HG02852 (cell line): ENCODE measurements around the gene TENM4.
"Not testable (repeated sequence)": the region's sequence is repeated elsewhere in the genome, so short reads cannot be mapped to it uniquely, and the experiment has no call there.

ENCODE experiments used
- ATAC-seq: cut with Tn5 transposase; IDR thresholded peaks from one replicate; pipeline ENCODE4 v1.9.1; 2021; ENCODE audit warnings: mild to moderate bottlenecking, moderate library complexity; ENCODE audit not compliant: unreplicated experiment

TENM4 gene

DNA sequence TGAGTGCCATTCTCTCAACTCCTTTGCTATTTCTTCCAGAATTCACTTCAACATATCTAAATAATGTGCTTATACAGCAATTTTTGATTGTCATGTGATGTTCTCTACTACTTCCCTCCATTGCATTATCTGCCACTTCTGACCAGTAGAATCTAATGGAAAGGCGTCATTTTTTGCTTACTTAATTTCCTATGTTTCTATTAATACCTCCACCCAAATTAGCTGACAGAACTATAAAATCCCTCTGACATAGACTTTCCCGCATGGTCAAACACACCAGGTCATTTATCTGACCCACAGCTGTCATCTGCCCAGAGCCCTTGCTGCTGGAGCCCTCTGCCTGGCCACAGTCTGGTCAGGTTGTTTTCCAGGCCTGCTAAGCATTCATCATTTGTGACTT is 607.6 kb downstream of the TENM4 start:
- no peak for ATAC-seq

GRCh38 chr11:78832226-78832947 is 608.4 kb downstream of the TENM4 start:
- ATAC-seq = no peak

GRCh38 chr11:78831571-78831970 is 609.3 kb downstream of the TENM4 start:
- no peak for ATAC-seq

GRCh38 chr11:78830277-78830819 is 610.5 kb downstream of the TENM4 start:
- ATAC-seq = no peak

GRCh38 chr11:78829146-78829545 is 611.7 kb downstream of the TENM4 start:
- no peak for ATAC-seq

DNA sequence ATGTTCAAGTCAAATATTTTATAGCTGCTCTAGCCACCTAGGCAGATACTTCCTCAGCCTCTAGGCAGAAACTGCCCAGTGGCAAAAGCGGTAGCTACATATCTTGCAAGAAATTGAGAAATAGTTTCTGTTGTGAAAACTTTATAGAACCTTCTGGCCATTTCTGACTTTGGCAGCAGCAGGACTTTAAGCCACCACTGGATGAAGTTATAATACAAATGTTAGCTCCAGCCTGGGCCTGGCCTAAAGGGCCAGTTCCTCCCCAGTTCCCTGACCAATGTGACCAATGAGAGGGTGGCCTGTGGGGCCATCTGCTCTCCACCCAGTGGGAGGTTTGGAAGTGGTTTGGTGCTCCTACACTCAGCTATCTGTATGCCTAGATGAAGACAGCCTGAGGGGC is 612.2 kb downstream of the TENM4 start:
- no peak for ATAC-seq

DNA sequence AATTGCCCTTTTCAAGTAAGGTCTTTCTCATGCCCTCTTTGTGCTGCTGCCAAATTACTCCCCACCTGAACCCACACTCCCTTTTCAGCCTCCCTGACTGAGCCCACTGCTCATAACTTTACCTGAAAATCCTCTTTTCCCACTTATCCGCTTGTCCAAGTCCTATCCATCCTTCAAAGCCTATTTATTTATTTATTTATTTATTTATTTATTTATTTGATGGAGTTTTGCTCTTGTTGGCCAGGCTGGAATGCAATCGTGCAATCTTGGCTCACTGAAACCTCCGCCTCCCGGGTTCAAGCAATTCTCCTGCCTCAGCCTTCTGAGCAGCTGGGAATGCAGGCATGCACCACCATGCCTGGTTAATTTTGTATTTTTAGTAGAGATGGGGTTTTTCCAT is 613.5 kb downstream of the TENM4 start:
- ATAC-seq = not testable (repeated sequence)

GRCh38 chr11:78825591-78826020 is 615.2 kb downstream of the TENM4 start:
- ATAC-seq = no peak

DNA sequence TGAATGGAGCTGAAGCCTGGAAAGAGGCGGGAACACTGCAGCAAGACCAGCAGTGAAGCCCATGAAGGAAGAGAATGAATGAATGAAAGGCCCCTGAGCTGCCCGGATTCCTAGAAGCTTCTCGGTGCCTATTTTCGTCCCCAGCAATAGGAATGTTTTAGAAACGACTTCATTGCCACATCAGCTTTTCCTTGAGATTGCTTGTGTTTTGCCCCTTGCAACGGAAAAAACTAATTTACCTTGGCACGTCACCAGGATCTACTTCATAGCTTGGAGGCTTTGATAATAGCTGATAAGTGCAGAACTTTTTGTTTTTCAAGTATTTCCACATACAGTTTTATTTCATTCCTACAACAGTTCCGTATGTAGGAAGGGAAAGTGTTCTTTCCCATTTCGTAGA is 617.2 kb downstream of the TENM4 start:
- no peak for ATAC-seq

DNA sequence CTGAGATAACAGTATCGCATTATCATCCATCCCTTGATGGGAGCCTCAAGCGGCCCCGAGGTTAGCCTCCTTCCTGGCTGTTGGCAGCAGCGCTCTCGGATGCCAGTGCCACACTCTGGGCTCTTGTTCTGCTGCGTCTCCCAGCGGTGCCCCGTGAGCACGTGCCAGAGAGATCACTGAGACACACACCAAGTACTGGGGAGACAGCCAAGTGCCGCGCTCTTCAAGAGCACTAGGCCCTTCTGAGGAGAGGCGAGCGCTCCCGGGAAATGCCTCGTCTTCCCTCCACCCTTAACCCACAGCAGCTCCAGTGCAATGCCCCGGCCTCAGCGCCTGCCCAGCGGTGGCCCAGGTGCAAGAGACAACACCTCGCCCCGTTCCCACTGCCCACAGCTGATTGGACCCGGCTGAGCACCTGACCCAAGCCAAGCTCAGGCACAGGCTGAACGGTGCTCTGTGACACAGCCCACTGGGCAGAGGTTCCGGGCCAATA is 617.9 kb downstream of the TENM4 start:
- ATAC-seq = no peak

DNA sequence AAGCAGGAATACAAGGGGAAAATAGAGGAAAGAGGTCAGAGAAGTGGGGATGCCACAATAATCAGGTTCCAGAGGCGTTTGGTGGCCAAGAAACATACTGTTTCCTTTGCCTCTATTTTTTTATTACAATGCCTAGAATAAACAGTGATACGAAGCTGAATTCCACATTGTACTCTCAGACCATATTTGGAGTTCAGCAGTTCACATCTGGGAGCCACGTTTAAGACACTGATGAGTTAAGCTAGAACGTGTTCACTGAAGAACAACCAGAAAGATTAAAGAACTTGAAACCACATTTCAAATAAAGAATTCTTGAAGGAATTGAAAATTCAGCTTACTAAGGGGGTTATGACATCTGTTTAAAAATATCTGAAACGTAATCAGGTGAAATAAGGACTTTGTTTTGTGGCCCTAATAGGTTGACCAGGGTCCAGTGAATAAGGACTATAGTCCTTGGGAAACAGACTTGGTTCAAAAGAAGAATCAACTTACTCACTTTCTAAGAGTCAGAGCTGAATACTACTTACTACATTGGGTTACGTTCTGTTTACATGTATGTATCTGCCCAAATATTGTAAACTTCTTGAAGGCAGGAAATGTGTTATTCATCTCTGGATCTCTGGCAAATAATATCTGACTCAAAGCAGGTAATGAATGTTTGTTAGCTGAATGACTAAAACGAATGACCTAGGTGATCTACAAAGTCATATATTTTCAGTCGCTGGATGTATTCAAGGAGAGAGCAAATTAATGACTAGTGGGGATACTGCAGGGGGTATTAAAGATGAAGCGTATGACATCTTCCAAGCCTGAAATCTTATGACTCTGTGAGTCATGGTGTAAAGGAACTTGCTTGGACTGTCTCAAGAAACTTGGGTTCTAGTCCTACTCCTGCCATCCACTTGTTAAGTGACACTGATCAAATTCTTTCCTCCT is 619.2 kb downstream of the TENM4 start:
- no peak for ATAC-seq

- ATAC-seq = no peak
These were observed 620.1 kb downstream of the TENM4 start for GRCh38 chr11:78820741-78821140.

DNA sequence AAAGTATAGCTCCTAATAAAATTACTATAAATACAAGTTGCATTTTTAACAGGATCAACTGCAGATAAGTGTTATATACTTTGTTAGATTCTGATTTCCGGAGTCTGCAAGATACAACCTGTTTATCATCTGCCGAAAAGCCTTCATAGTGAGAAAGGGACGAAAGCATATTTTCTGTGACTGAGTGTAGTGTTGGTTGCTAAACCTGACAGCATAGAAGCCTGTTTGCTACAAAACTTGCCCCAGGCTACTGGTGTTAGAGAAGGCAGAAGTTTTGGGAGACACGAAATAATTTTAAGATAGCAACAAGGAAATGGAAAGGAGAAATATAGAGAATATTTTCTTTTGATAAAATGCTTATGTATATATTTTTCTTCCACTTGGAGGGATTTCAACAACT is 622.6 kb downstream of the TENM4 start:
- ATAC-seq = no peak

DNA sequence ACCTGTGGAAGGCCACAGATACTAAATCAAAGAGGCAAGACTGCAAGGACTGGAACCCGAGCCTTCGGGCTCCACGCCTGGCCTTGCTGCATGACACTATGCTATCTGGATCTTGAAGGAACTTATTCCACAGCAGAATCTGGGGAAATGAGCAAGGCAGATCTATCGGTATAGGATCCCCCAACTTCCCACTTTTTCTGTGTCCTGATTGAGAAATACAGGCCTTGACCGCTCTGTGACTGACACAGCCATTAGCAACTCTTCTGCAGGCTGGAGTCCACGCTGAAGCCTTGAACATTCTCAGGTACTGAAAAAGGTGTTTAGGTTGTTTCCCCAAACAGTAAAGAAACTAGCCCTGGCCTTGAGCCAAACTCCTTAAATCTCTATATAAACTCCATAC is 625.0 kb downstream of the TENM4 start:
- no peak for ATAC-seq

DNA sequence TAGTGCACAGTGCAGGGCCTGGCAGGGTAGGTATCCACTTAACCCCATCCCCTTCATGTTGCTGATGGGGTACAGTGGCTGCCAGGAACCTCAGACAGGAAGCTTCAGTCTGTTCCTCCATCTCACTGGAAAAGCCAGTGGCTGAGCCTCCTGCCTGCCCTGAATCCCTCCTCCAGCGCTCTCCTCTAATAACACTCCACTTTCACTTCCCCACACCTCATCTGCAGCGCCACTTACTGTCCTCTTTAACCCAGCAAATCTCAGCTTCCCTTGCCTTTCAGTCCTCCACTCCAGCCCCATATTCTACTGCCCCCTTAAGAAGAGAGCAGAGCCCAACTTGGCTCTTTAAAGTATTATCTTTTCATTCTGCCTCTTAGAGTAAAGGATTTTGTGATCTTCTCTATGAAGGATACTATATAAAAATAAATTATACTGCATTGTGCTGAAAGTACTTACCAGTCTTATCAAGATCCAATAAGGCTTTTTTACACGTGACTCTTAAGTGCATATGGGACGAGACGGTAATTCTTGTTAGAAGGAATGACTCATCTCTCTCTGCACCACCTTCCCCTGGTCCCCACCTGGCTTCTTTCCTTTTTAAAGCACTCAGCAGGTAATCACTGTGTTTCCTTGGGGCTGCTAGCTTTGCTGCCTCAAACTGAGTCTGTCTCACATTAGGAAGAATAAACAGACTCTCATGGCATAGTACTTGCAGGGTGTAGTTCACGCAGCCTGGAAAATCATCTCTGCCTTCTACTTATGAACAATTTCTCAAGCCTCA is 628.1 kb downstream of the TENM4 start:
- ATAC-seq = no peak

GRCh38 chr11:78810559-78811009 is 630.2 kb downstream of the TENM4 start:
- ATAC-seq = no peak

- ATAC-seq = no peak
These were observed 630.8 kb downstream of the TENM4 start for GRCh38 chr11:78809931-78810541.

DNA sequence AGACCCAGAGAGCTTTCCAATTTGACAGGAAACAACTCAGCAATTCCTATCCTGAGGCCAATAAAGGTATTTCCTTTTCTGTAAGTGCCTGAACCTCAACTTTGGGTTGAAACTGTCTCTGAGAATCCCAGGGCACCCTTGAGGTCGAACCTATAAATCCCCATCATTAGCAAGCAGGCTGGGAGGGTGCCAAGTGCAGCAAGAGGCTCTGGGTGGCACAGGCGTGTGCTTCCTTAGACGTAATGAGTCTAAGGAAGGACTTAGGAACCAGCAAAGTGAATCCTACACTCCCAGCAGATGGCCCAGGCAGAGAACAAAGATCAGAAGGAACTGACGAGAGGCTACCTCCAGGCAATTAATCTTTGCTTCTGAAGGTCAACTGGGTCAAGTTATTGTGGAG is 631.9 kb downstream of the TENM4 start:
- ATAC-seq = no peak

DNA sequence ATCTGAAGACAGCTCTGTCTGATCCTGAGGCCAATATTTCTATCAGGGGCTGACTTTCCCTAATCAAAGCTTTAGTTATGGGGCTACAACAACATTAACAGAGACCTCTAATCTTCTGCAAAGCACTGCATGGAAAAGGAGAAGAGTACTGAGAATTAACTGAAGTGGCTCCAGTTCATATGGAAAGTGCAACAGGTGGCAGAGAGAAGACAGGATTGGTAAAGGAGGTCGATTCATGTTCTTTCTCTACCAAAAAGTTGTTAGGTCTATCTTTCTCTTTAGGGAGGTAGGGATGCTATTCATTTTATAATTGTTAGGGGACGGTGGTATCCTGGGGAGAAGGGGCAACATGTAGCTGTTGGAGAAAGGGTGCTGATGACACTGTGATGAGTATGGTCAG is 633.5 kb downstream of the TENM4 start:
- no peak for ATAC-seq
